H1 (cell line): ENCODE measurements around the gene NEO1. TPM values are rescaled to one million over a fixed set of nuclear protein-coding genes. Genes with fewer than 3 reads are reported as not detected.

Experiments
- CTCF ChIA-PET: fragments of 300-600 bp; sonication (Branson Sonifier 250); formaldehyde crosslinking; loops from one replicate; lab custom pipeline; 2021; ENCODE audit not compliant: partially characterized antibody; lab: Charles Lee
- POLR2A ChIA-PET: fragments of 300-600 bp; sonication (Branson Sonifier 250); formaldehyde crosslinking; loops from one replicate; lab custom pipeline; 2021; ENCODE audit warnings: inconsistent platforms; ENCODE audit not compliant: partially characterized antibody; lab: Charles Lee
- DNase-seq, 2 experiments: peaks; one replicate each; pipeline versions ENCODE4 v3.0.0 to v3.0.0-alpha.2; 2010 to 2022; ENCODE audit warnings: low spot score in 2 of 2, low read depth in 1 of 2, mixed read lengths in 1 of 2
- FAIRE-seq: peaks from 2 replicates; lab custom pipeline; 2011; peaks lifted over from hg19 to GRCh38; lab: Jason Lieb, UNC
- H2AFZ ChIP-seq: 2 replicates; pipeline ENCODE4 v1.8.1; 2012; ENCODE audit warnings: low read length, inconsistent platforms
- H2AK5ac ChIP-seq: 2 replicates; pipeline ENCODE4 v1.6.1; 2013; ENCODE audit warnings: low read depth, low read length
- H2BK120ac ChIP-seq: replicated peaks from 2 replicates; pipeline ENCODE3; 2013; ENCODE audit warnings: low read depth, low read length, inconsistent platforms
- H2BK12ac ChIP-seq: 2 replicates; pipeline ENCODE4 v1.6.1; 2013; ENCODE audit warnings: low read depth, low read length
- H2BK15ac ChIP-seq: 2 replicates; pipeline ENCODE4 v1.6.1; 2013; ENCODE audit warnings: low read length
- H2BK20ac ChIP-seq: 2 replicates; pipeline ENCODE4 v1.6.1; 2013; ENCODE audit warnings: low read length
- H2BK5ac ChIP-seq: 2 replicates; pipeline ENCODE4 v1.6.1; 2013; ENCODE audit warnings: low read depth, low read length
- H3K14ac ChIP-seq: 2 replicates; pipeline ENCODE4 v1.6.1; 2013; ENCODE audit warnings: inconsistent platforms; ENCODE audit not compliant: insufficient read length
- H3K18ac ChIP-seq: 2 replicates; pipeline ENCODE4 v1.6.1; 2013; ENCODE audit warnings: low read length; ENCODE audit errors: extremely low read depth
- H3K23ac ChIP-seq: 2 replicates; pipeline ENCODE4 v1.6.1; 2013; ENCODE audit warnings: inconsistent platforms; ENCODE audit not compliant: insufficient read length
- H3K23me2 ChIP-seq: 2 replicates; pipeline ENCODE4 v1.6.1; 2013; ENCODE audit warnings: low read depth, low read length
- H3K27ac ChIP-seq: 2 replicates; pipeline ENCODE4 v1.6.1; 2011; ENCODE audit warnings: low read depth, low read length, inconsistent platforms
- H3K27me3 ChIP-seq, 4 experiments: replicated peaks in 1 of 4; 1 replicate in 1 of 4; 2 replicates in 3 of 4; pipeline versions ENCODE4 v1.6.1 to v1.8.1; 2011 to 2013; ENCODE audit warnings: low read length in 3 of 4, mild to moderate bottlenecking in 3 of 4, inconsistent platforms in 2 of 4, mixed read lengths in 2 of 4, moderate library complexity in 1 of 4; ENCODE audit not compliant: control insufficient read depth in 3 of 4, insufficient read depth in 3 of 4; ENCODE audit errors: extremely low read depth in 1 of 4
- H3K36me3 ChIP-seq, 4 experiments: 2 replicates each; pipeline versions ENCODE4 v1.6.1 to v1.8.1; 2011 to 2013; ENCODE audit warnings: mild to moderate bottlenecking in 4 of 4, low read length in 3 of 4, moderate library complexity in 2 of 4, control low read depth in 1 of 4, inconsistent platforms in 1 of 4; ENCODE audit not compliant: insufficient read depth in 4 of 4, control insufficient read depth in 2 of 4
- H3K4ac ChIP-seq: replicated peaks from 2 replicates; pipeline ENCODE3; 2013; ENCODE audit warnings: low read length, low read depth, mixed read lengths, inconsistent platforms; ENCODE audit not compliant: insufficient read length
- H3K4me1 ChIP-seq, 4 experiments: replicated peaks in 1 of 4; 1 replicate in 1 of 4; 2 replicates in 3 of 4; pipeline versions ENCODE4 v1.6.1 to v1.8.1; 2011 to 2013; ENCODE audit warnings: low read length in 3 of 4, inconsistent platforms in 2 of 4, mixed read lengths in 1 of 4; ENCODE audit not compliant: insufficient read depth in 4 of 4, control insufficient read depth in 3 of 4
- H3K4me2 ChIP-seq, 2 experiments: 2 replicates each; pipeline versions ENCODE4 v1.6.1 to v1.8.1; 2011 to 2013; ENCODE audit warnings: low read depth in 2 of 2, low read length in 2 of 2, control low read depth in 1 of 2, inconsistent platforms in 1 of 2, mild to moderate bottlenecking in 1 of 2; ENCODE audit not compliant: insufficient read depth in 1 of 2
- H3K4me3 ChIP-seq, 4 experiments: fragments of 200-600, 300-600 bp in 1 of 4; sonication (generic), shearing (Covaris generic), sonication (Bioruptor Twin) in 1 of 4; 2 replicates each; pipeline versions ENCODE4 v1.5.1 to v1.8.1; 2011 to 2016; ENCODE audit warnings: low read length in 4 of 4, low read depth in 3 of 4, control low read depth in 2 of 4, inconsistent platforms in 2 of 4, mild to moderate bottlenecking in 2 of 4, mixed read lengths in 1 of 4, moderate library complexity in 1 of 4; ENCODE audit not compliant: insufficient read depth in 2 of 4; ENCODE audit errors: extremely low read depth in 1 of 4
- H3K56ac ChIP-seq: replicated peaks from 2 replicates; pipeline ENCODE3; 2013; ENCODE audit warnings: low read depth, mild to moderate bottlenecking, mixed read lengths, low read length, inconsistent platforms; ENCODE audit not compliant: insufficient read length
- H3K79me1 ChIP-seq: 2 replicates; pipeline ENCODE4 v1.6.1; 2013; ENCODE audit warnings: low read depth, low read length, control low read depth
- H3K79me2 ChIP-seq, 2 experiments: 2 replicates each; pipeline versions ENCODE4 v1.6.1 to v1.8.1; 2012 to 2013; ENCODE audit warnings: low read length in 2 of 2, mild to moderate bottlenecking in 2 of 2, inconsistent platforms in 1 of 2; ENCODE audit not compliant: insufficient read depth in 2 of 2, control insufficient read depth in 1 of 2
- H3K9ac ChIP-seq, 4 experiments: replicated peaks in 1 of 4; 1 replicate in 1 of 4; 2 replicates in 3 of 4; pipeline versions ENCODE4 v1.6.1 to v1.8.1; 2011 to 2013; ENCODE audit warnings: low read depth in 3 of 4, low read length in 3 of 4, control low read depth in 2 of 4, mild to moderate bottlenecking in 2 of 4, moderate library complexity in 2 of 4, inconsistent platforms in 1 of 4; ENCODE audit errors: extremely low read depth in 1 of 4
- H3K9me3 ChIP-seq, 2 experiments: 2 replicates each; pipeline versions ENCODE4 v1.6.1 to v1.8.1; 2012 to 2013; ENCODE audit warnings: mild to moderate bottlenecking in 2 of 2, moderate library complexity in 2 of 2, control low read depth in 1 of 2, inconsistent platforms in 1 of 2, low read depth in 1 of 2, low read length in 1 of 2, mixed read lengths in 1 of 2; ENCODE audit not compliant: insufficient read depth in 2 of 2
- H4K20me1 ChIP-seq, 2 experiments: replicated peaks in 1 of 2; 2 replicates each; pipeline versions ENCODE3 to v1.8.1; 2011 to 2013; ENCODE audit warnings: inconsistent platforms in 2 of 2, low read length in 2 of 2, mild to moderate bottlenecking in 1 of 2; ENCODE audit not compliant: insufficient read depth in 2 of 2, control insufficient read depth in 1 of 2
- H4K5ac ChIP-seq: 2 replicates; pipeline ENCODE4 v1.6.1; 2013; ENCODE audit warnings: low read length, low read depth, mixed read lengths, inconsistent platforms; ENCODE audit not compliant: insufficient read length
- H4K8ac ChIP-seq: 2 replicates; pipeline ENCODE4 v1.8.0; 2013; ENCODE audit warnings: mild to moderate bottlenecking, moderate library complexity, low read length, inconsistent platforms; ENCODE audit not compliant: insufficient read depth; ENCODE audit errors: extremely low read depth
- H4K91ac ChIP-seq: replicated peaks from 2 replicates; pipeline ENCODE3; 2013; ENCODE audit warnings: low read length, mixed read lengths, inconsistent platforms; ENCODE audit not compliant: insufficient read length
- CEBPB ChIP-seq: IDR thresholded peaks from 2 replicates; pipeline ENCODE4 v1.6.1; 2012; ENCODE audit warnings: low read depth, low read length
- CREB1 ChIP-seq: IDR thresholded peaks from 2 replicates; pipeline ENCODE4 v1.6.1; 2012; ENCODE audit warnings: inconsistent platforms
- EGR1 ChIP-seq: IDR thresholded peaks from 2 replicates; pipeline ENCODE4 v1.6.1; 2011; ENCODE audit warnings: low read depth, low read length, borderline replicate concordance
- WGBS, 2 experiments: shearing (Covaris generic) in 1 of 2; methylation state at CpG; one replicate each; pipeline versions ENCODE4 v1.1.6 to v1.1.7; 2013 to 2015; ENCODE audit warnings: low lambda C conversion rate in 2 of 2, mixed read lengths in 2 of 2, inconsistent platforms in 1 of 2, low coverage in 1 of 2, missing lambda C conversion rate in 1 of 2; ENCODE audit not compliant: insufficient replicate concordance in 2 of 2, insufficient coverage in 1 of 2, insufficient read length in 1 of 2; ENCODE audit errors: extremely low coverage in 1 of 2, missing lambda C conversion rate in 1 of 2; 5-methylcytosine and 5-hydroxymethylcytosine counted together
- polyA plus RNA-seq, 7 experiments: library from polyadenylated mRNA; depleted of rRNA in 3 of 7; stranded (reverse) in 5 of 7; unstranded in 2 of 7; fragments of >200 nt in 5 of 7; fragments of 200-250 nt in 2 of 7; gene quantifications; 1 replicate in 5 of 7; 2 replicates in 1 of 7; 4 replicates in 1 of 7; pipeline versions ENCODE4 v1.2.1 to v1.2.3, GENCODE V29; 2011 to 2013; ENCODE audit warnings: missing spikeins in 2 of 7, mixed read lengths in 2 of 7
- total RNA-seq: library from RNA; stranded (reverse); fragmentation: NEBNext Ultra II Directional; extraction: Animal tissue kit (Norgen Biotek cat#: 25700); gene quantifications from 2 replicates; pipeline ENCODE4 v1.2.1, GENCODE V29; 2021

Gene NEO1
- total and polyA plus RNA-seq, 2 of the 8 experiments (the other 6 are each of a cell fraction or from before 2014, with no cell fraction given) = 36.0 to 51.0 TPM

GRCh38 chr15:73054417-73054953 lies 2.2 kb downstream of the NEO1 start:
- no peak overlapping the region for H3K23ac ChIP-seq
- no peak for DNase-seq
- no peak for TF ChIP-seq CREB1
- TF ChIP-seq EGR1 = no peak
- TF ChIP-seq CEBPB = no peak
- TF ChIP-seq, all 59 proteins: peak for 0
- H2BK120ac ChIP-seq = no peak overlapping the region
- no peak overlapping the region for H3K14ac ChIP-seq
- no peak overlapping the region for H3K4ac ChIP-seq
- H3K36me3 ChIP-seq = no peaks in the 10 kb centered on the region
- H3K27ac ChIP-seq = no peak overlapping the region
- no peaks in the 10 kb centered on the region for H3K9me3 ChIP-seq
- no peak overlapping the region for H2AK5ac ChIP-seq
- 90% methylated on average over 6 of the region's 6 CpGs; no CpG with 5 or more reads in 1 of the 2 experiments for WGBS, 2 experiments
- no peak overlapping the region for H4K5ac ChIP-seq
- H4K91ac ChIP-seq = no peak overlapping the region
- peaks cover 2 to 10% of the 10 kb centered on the region in 2 experiments for H4K20me1 ChIP-seq
- H2BK20ac ChIP-seq = no peak overlapping the region
- H3K79me1 ChIP-seq = peaks cover 9% of the 10 kb centered on the region
- ChIA-PET POLR2A (no interaction called here), CTCF (interaction anchor here (1.0 kb wide), 1 partner anchor 37 kb away, joined by 3 read pairs; no protein-coding TSS in a partner anchor)
- FAIRE-seq = no peak
- H3K4me2 ChIP-seq = peak overlapping the region in 1 of 2 experiments; percentile 52; a peak in 1 of 4 replicates
- no peak overlapping the region for H3K18ac ChIP-seq
- no peak overlapping the region for H2BK15ac ChIP-seq
- H3K56ac ChIP-seq = no peak overlapping the region
- no peak overlapping the region for H2AFZ ChIP-seq
- no peak overlapping the region for H2BK5ac ChIP-seq
- H3K9ac ChIP-seq = no peak overlapping the region
- H3K27me3 ChIP-seq = no peaks in the 10 kb centered on the region
- H3K4me1 ChIP-seq = peaks cover 0 to 5% (median 2%) of the 10 kb centered on the region in 4 experiments; a peak in 2 of 7 replicates
- H4K8ac ChIP-seq = no peak overlapping the region
- H3K4me3 ChIP-seq = no peak overlapping the region
- peaks cover 4% of the 10 kb centered on the region for H3K23me2 ChIP-seq
- H3K79me2 ChIP-seq = peaks cover 3 to 63% of the 10 kb centered on the region in 2 experiments; a peak in 3 of 4 replicates
- H2BK12ac ChIP-seq = no peak overlapping the region
